DND-41 (cell line): ENCODE measurements around the gene GSN.

Experiments
- ATAC-seq: fragments of 200-7000 bp; cut with Tn5 transposase; 3 replicates; pipeline ENCODE4 v1.9.1; 2021; ENCODE audit warnings: low read depth; ENCODE audit not compliant: insufficient read depth
- DNase-seq: peaks from one replicate; pipeline ENCODE4 v3.0.0-alpha.2; 2020
- H2AFZ ChIP-seq: 2 replicates; pipeline ENCODE4 v1.6.0; 2012; ENCODE audit warnings: low read depth, low read length
- H3K27ac ChIP-seq: 2 replicates; pipeline ENCODE4 v1.5.1; 2012; ENCODE audit warnings: low read length, inconsistent platforms
- H3K27me3 ChIP-seq: fragments of 200-600 bp; sonication (generic); 2 replicates; pipeline ENCODE4 v1.6.0; 2012; ENCODE audit warnings: low read length, mild to moderate bottlenecking, inconsistent platforms; ENCODE audit not compliant: insufficient read depth, poor library complexity
- H3K36me3 ChIP-seq: 2 replicates; pipeline ENCODE4 v1.5.1; 2012; ENCODE audit warnings: low read length, inconsistent platforms; ENCODE audit not compliant: insufficient read depth
- H3K4me1 ChIP-seq: 2 replicates; pipeline ENCODE4 v1.5.1; 2012; ENCODE audit warnings: mild to moderate bottlenecking, low read length; ENCODE audit not compliant: insufficient read depth
- H3K4me2 ChIP-seq: 2 replicates; pipeline ENCODE4 v1.6.0; 2012; ENCODE audit warnings: mild to moderate bottlenecking, moderate library complexity, low read length, inconsistent platforms; ENCODE audit not compliant: insufficient read depth
- H3K4me3 ChIP-seq, 2 experiments: fragments of 200-600 bp in 1 of 2; shearing (Covaris generic) in 1 of 2; 2 replicates each; pipeline ENCODE4 v1.5.1; 2012 to 2016; ENCODE audit warnings: inconsistent platforms in 2 of 2, low read length in 2 of 2, mild to moderate bottlenecking in 2 of 2, low read depth in 1 of 2, moderate library complexity in 1 of 2
- H3K79me2 ChIP-seq: 2 replicates; pipeline ENCODE4 v1.6.0; 2012; ENCODE audit warnings: low read length, inconsistent platforms; ENCODE audit not compliant: insufficient read depth
- H3K9ac ChIP-seq: 2 replicates; pipeline ENCODE4 v1.6.0; 2012; ENCODE audit warnings: low read depth, mild to moderate bottlenecking, inconsistent platforms, low read length, moderate library complexity
- H3K9me3 ChIP-seq: 2 replicates; pipeline ENCODE4 v1.5.1; 2012; ENCODE audit warnings: low read length, moderate library complexity, mild to moderate bottlenecking, inconsistent platforms; ENCODE audit not compliant: insufficient read depth, severe bottlenecking
- H4K20me1 ChIP-seq: 2 replicates; pipeline ENCODE4 v1.6.0; 2012; ENCODE audit warnings: low read length; ENCODE audit not compliant: insufficient read depth
- CTCF ChIP-seq: IDR thresholded peaks from 2 replicates; pipeline ENCODE4 v1.5.1; 2012; ENCODE audit warnings: borderline replicate concordance, low read length, moderate library complexity, mild to moderate bottlenecking; ENCODE audit not compliant: poor library complexity, severe bottlenecking; ENCODE audit errors: extremely low read depth
- EZH2 ChIP-seq: IDR thresholded peaks from 3 replicates; pipeline ENCODE4 v1.6.1; 2012; ENCODE audit warnings: borderline replicate concordance, low read depth, mild to moderate bottlenecking, moderate library complexity, low read length, inconsistent platforms; ENCODE audit not compliant: severe bottlenecking

GSN gene

GRCh38 chr9:121324316-121324715, 56.4 kb downstream of the GSN start:
- ATAC-seq, result no peak
- H3K4me1 ChIP-seq, result peaks cover 3% of the 10 kb centered on the region; the same call in 1 of the 2 replicates
- H3K9ac ChIP-seq, result no peak overlapping the region
- no peaks in the 10 kb centered on the region for H4K20me1 ChIP-seq
- no peak overlapping the region for H3K4me3 ChIP-seq
- H3K27ac ChIP-seq, result no peak overlapping the region
- no peak for DNase-seq
- H3K36me3 ChIP-seq, result no peaks in the 10 kb centered on the region
- no peaks in the 10 kb centered on the region for H3K79me2 ChIP-seq
- no peak overlapping the region for H2AFZ ChIP-seq
- H3K9me3 ChIP-seq, result no peaks in the 10 kb centered on the region
- H3K4me2 ChIP-seq, result no peak overlapping the region
- peaks cover 2% of the 10 kb centered on the region for H3K27me3 ChIP-seq
- no peak for TF ChIP-seq EZH2
- no peak for TF ChIP-seq CTCF

- Histone ChIP-seq H3K4me3 (no peak overlapping the region), H3K9me3 (no peaks in the 10 kb centered on the region), H3K27ac (no peak overlapping the region), H3K9ac (no peak overlapping the region), H3K4me2 (no peak overlapping the region), H3K79me2 (no peaks in the 10 kb centered on the region), H3K36me3 (no peaks in the 10 kb centered on the region), H3K4me1 (peaks cover 3% of the 10 kb centered on the region; the same call in 1 of the 2 replicates), H4K20me1 (no peaks in the 10 kb centered on the region), H3K27me3 (peaks cover 2% of the 10 kb centered on the region), H2AFZ (no peak overlapping the region)
- TF ChIP-seq CTCF (no peak), EZH2 (no peak)
- DNase-seq, result no peak
- ATAC-seq, result no peak
Measured at GRCh38 chr9:121324755-121325154, 56.8 kb downstream of the GSN start.

- no peaks in the 10 kb centered on the region for H3K36me3 ChIP-seq
- no peak for DNase-seq
- no peak overlapping the region for H3K4me3 ChIP-seq
- H3K9me3 ChIP-seq, result no peaks in the 10 kb centered on the region
- H3K9ac ChIP-seq, result no peak overlapping the region
- H2AFZ ChIP-seq, result no peak overlapping the region
- no peaks in the 10 kb centered on the region for H4K20me1 ChIP-seq
- ATAC-seq, result no peak
- peaks cover 3% of the 10 kb centered on the region; the same call in 1 of the 2 replicates for H3K4me1 ChIP-seq
- TF ChIP-seq CTCF (no peak), EZH2 (no peak)
- no peak overlapping the region for H3K27ac ChIP-seq
- H3K4me2 ChIP-seq, result no peak overlapping the region
- H3K79me2 ChIP-seq, result no peaks in the 10 kb centered on the region
- H3K27me3 ChIP-seq, result peaks cover 2% of the 10 kb centered on the region
Measured at GRCh38 chr9:121325387-121325786, 57.4 kb downstream of the GSN start.

- no peak overlapping the region for H3K27ac ChIP-seq
- H3K4me2 ChIP-seq, result no peak overlapping the region
- no peaks in the 10 kb centered on the region for H3K9me3 ChIP-seq
- H2AFZ ChIP-seq, result no peak overlapping the region
- peaks cover 2% of the 10 kb centered on the region for H3K27me3 ChIP-seq
- TF ChIP-seq EZH2, result no peak
- TF ChIP-seq CTCF, result no peak
- no peak overlapping the region for H3K9ac ChIP-seq
- H3K4me3 ChIP-seq, result no peak overlapping the region
- DNase-seq, result no peak
- no peak for ATAC-seq
- no peaks in the 10 kb centered on the region for H3K36me3 ChIP-seq
- H3K79me2 ChIP-seq, result no peaks in the 10 kb centered on the region
- H4K20me1 ChIP-seq, result no peaks in the 10 kb centered on the region
- H3K4me1 ChIP-seq, result no peaks in the 10 kb centered on the region
Measured at GRCh38 chr9:121326130-121326838, 58.3 kb downstream of the GSN start.
